Stimulated activated CD8-positive, alpha-beta memory T cell treated with anti-CD3 and anti-CD28 coated beads, Interleukin-12 subunit alpha, Interleukin-12 subunit beta, amount 100 ng/mL, for 4 hours (primary cell): ENCODE measurements around the gene RGS13.
"Not testable (repeated sequence)": the region's sequence is repeated elsewhere in the genome, so short reads cannot be mapped to it uniquely, and the experiment has no call there.

ENCODE experiments used
- DNase-seq: peaks from one replicate; pipeline ENCODE4 v3.0.0-alpha.2; 2020; ENCODE audit warnings: low read depth

The RGS13 gene

GRCh38 chr1:192678099-192678498, 42.2 kb downstream of the RGS13 start:
- no peak for DNase-seq

- no peak for DNase-seq
These were observed 46.4 kb downstream of the RGS13 start for GRCh38 chr1:192682335-192682734.

- not testable (repeated sequence) for DNase-seq
These were observed 47.1 kb downstream of the RGS13 start for GRCh38 chr1:192683081-192683480.

- no peak for DNase-seq
These were observed 53.5 kb downstream of the RGS13 start for GRCh38 chr1:192689459-192689858.

- DNase-seq = no peak
These were observed 55.1 kb downstream of the RGS13 start for GRCh38 chr1:192691041-192691440.

- no peak for DNase-seq
These were observed 60.1 kb downstream of the RGS13 start for GRCh38 chr1:192696082-192696481.

GRCh38 chr1:192697771-192698170, 61.8 kb downstream of the RGS13 start:
- no peak for DNase-seq

GRCh38 chr1:192698731-192699130, 62.8 kb downstream of the RGS13 start:
- no peak for DNase-seq

GRCh38 chr1:192700834-192701271, 64.9 kb downstream of the RGS13 start:
- DNase-seq = no peak

GRCh38 chr1:192702212-192702902, 66.4 kb downstream of the RGS13 start:
- no peak for DNase-seq

- DNase-seq = no peak
These were observed 67.6 kb downstream of the RGS13 start for GRCh38 chr1:192703283-192704206.

GRCh38 chr1:192705510-192705909, 69.6 kb downstream of the RGS13 start:
- no peak for DNase-seq

GRCh38 chr1:192706936-192707335, 71.0 kb downstream of the RGS13 start:
- no peak for DNase-seq

- DNase-seq = no peak
These were observed 72.1 kb downstream of the RGS13 start for GRCh38 chr1:192707978-192708547.

- DNase-seq = no peak
These were observed 73.6 kb downstream of the RGS13 start for GRCh38 chr1:192709544-192709943.
